Erythroblast (primary cell): ENCODE results near the gene ABAT.

Experiments used
- GATA1 ChIP-seq: IDR thresholded peaks from 2 replicates; pipeline ENCODE4 v1.6.1; 2011; ENCODE audit warnings: low read depth, mild to moderate bottlenecking, control low read depth, low read length, moderate library complexity
- POLR2A ChIP-seq: IDR thresholded peaks from 2 replicates; pipeline ENCODE4 v1.6.1; 2011; ENCODE audit warnings: mild to moderate bottlenecking, low read length

- TF ChIP-seq POLR2A (no peak), GATA1 (no peak)
Measured at GRCh38 chr16:8668113-8668512, 6.3 kb upstream of the ABAT start.
